Measurements from ENCODE around the gene FA2H. TPM values are rescaled to one million over a fixed set of nuclear protein-coding genes. Genes with fewer than 3 reads are reported as not detected.

Gene FA2H
- total and polyA plus RNA-seq, 2 donors from 2014 or later = 4.2 to 10.3 TPM

DNA sequence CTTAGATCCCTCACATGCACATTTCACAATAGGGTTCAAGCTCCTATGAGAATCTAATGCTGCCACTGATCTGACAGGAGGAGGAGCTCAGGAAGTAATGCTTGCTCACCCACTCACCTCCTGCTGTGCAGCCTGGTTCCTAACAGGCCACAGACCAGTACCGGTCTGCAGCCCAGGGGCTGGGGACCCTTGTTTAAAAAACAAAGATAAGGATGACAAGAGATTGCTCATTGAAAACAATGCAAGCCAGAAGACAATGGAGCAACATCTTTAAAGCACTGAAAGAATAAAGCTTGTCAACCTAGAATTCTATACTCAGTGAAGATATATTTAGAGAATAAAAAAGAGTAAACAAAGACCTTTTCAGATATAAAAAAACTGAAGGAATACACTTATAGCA, 22.8 kb upstream of the FA2H start:
- Histone ChIP-seq H3K4me1 (ENCODE audit: control insufficient read depth in 2 of 3, insufficient read depth in 2 of 3, low read depth in 1 of 3, low read length in 3 of 3) (no peaks in the 10 kb centered on the region), H3K27ac (ENCODE audit: low read depth in 2 of 2, low read length in 2 of 2) (no peak overlapping the region), H3K27me3 (ENCODE audit: control insufficient read depth, insufficient read depth, low read length) (no peaks in the 10 kb centered on the region), H3K9ac (ENCODE audit: low read length in 3 of 3) (no peak overlapping the region), H3K36me3 (ENCODE audit: control insufficient read depth in 2 of 3, insufficient read depth in 3 of 3, low read length in 3 of 3) (no peaks in the 10 kb centered on the region), H3K4me3 (ENCODE audit: low read length in 3 of 3) (no peak overlapping the region), H3K9me3 (ENCODE audit: control insufficient read depth in 2 of 3, insufficient read depth in 1 of 3, low read length in 3 of 3) (peaks cover 0 to 7% (median 0%) of the 10 kb centered on the region in 3 donors)
- intact Hi-C loops (cut with DNase I) = no loop called here
- TF ChIP-seq, protein P1, sequence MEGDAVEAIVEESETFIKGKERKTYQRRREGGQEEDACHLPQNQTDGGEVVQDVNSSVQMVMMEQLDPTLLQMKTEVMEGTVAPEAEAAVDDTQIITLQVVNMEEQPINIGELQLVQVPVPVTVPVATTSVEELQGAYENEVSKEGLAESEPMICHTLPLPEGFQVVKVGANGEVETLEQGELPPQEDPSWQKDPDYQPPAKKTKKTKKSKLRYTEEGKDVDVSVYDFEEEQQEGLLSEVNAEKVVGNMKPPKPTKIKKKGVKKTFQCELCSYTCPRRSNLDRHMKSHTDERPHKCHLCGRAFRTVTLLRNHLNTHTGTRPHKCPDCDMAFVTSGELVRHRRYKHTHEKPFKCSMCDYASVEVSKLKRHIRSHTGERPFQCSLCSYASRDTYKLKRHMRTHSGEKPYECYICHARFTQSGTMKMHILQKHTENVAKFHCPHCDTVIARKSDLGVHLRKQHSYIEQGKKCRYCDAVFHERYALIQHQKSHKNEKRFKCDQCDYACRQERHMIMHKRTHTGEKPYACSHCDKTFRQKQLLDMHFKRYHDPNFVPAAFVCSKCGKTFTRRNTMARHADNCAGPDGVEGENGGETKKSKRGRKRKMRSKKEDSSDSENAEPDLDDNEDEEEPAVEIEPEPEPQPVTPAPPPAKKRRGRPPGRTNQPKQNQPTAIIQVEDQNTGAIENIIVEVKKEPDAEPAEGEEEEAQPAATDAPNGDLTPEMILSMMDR (IDR thresholded peaks at IDR 0.05; ENCODE audit: borderline replicate concordance, extremely low read depth, insufficient read depth) = no peak
- FAIRE-seq (no peak), DNase-seq (no peak)

DNA sequence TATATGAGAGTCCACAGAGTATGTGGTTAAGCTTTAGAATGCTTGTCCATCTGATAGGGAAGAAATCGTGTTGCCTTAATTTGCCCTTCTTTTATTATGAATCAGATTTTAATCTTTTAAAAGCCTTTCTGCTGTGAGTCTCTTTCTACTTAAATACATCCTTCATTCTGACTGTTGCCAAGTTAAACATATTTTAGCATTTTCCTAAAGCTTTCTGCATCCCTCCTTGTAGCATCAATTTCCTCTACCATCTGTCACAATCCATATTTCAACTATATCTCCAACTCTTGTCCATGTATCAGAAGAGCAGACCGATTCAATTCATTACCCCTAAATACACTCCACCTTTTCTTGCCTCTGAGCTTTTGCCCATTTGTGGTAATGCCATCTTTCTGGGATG, 20.5 kb upstream of the FA2H start:
- H3K9ac ChIP-seq (ENCODE audit: low read length in 3 of 3) = no peak overlapping the region
- H3K36me3 ChIP-seq (ENCODE audit: control insufficient read depth in 2 of 3, insufficient read depth in 3 of 3, low read length in 3 of 3) = no peaks in the 10 kb centered on the region
- H3K27ac ChIP-seq (ENCODE audit: low read depth in 2 of 2, low read length in 2 of 2) = no peak overlapping the region
- no peak overlapping the region for H3K4me3 ChIP-seq (ENCODE audit: low read length in 3 of 3)
- TF ChIP-seq, protein P1 (IDR thresholded peaks at IDR 0.05; ENCODE audit: borderline replicate concordance, extremely low read depth, insufficient read depth) = no peak
- H3K27me3 ChIP-seq (ENCODE audit: control insufficient read depth, insufficient read depth, low read length) = no peaks in the 10 kb centered on the region
- FAIRE-seq (no peak), DNase-seq (no peak)
- intact Hi-C loops (cut with DNase I) = no loop called here
- H3K9me3 ChIP-seq (ENCODE audit: control insufficient read depth in 2 of 3, insufficient read depth in 1 of 3, low read length in 3 of 3) = no peaks in the 10 kb centered on the region
- H3K4me1 ChIP-seq (ENCODE audit: control insufficient read depth in 2 of 3, insufficient read depth in 2 of 3, low read depth in 1 of 3, low read length in 3 of 3) = no peaks in the 10 kb centered on the region

DNA sequence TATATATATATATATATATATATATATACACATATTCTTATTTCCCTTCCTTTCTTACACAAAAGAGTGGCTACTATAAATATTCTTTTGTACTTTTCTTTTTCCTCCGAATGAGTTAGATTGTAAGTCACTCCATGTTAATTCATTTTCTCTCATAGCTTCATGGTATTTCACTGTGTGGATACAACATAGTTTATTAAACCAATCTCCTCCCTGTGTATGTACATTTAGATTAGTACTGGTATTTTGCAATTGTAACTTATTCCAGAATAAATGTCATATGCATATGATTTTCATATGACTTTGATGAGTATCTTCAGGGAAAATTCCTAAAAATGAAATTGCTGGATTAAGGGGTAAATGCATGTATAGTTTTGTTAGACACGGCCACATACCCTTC, 20.0 kb upstream of the FA2H start:
- no peak for FAIRE-seq

More for the DNA sequence above, 20.0 kb upstream of the FA2H start:
- TF ChIP-seq, protein P1 (IDR thresholded peaks at IDR 0.05; ENCODE audit: borderline replicate concordance, extremely low read depth, insufficient read depth) = no peak
- intact Hi-C loops (cut with DNase I) = no loop called here
- Histone ChIP-seq H3K27ac (ENCODE audit: low read depth in 2 of 2, low read length in 2 of 2) (no peak overlapping the region), H3K9ac (ENCODE audit: low read length in 3 of 3) (no peak overlapping the region), H3K9me3 (ENCODE audit: control insufficient read depth in 2 of 3, insufficient read depth in 1 of 3, low read length in 3 of 3) (no peaks in the 10 kb centered on the region), H3K36me3 (ENCODE audit: control insufficient read depth in 2 of 3, insufficient read depth in 3 of 3, low read length in 3 of 3) (no peaks in the 10 kb centered on the region), H3K4me3 (ENCODE audit: low read length in 3 of 3) (no peak overlapping the region), H3K27me3 (ENCODE audit: control insufficient read depth, insufficient read depth, low read length) (no peaks in the 10 kb centered on the region), H3K4me1 (ENCODE audit: control insufficient read depth in 2 of 3, insufficient read depth in 2 of 3, low read depth in 1 of 3, low read length in 3 of 3) (no peaks in the 10 kb centered on the region)
- no peak for DNase-seq

Measured in kidney (tissue), 14 donors.